ENCODE results near the gene RABL6.

DNA sequence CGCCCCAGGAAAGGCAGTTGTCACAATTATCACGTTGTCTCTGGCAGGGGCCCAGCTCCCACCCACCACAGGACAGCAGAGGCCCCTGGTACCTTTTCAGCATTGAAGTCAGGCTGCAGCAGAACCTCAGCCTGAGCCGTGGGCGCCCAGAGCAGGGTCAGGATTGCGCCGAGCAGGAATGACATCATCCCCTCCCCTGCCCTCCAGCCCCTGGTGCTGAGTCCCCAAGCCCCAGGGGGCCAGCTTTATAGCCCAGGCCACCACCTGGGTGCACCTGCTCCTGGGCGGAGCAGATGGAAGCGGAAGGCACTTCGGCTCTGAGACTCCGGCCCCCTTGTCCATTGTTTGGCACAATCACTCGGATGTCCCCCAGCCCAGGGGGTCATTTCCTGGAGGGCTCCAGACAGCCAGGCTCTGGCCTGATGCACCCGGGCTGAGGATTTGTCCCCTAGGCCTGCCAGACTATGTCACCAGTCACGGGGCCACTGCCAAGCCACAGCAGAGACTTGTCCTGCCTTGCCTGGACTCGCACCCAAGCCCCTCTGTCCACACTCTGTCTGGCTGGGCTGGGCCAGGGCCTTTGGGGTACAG is 43.4 kb upstream of the RABL6 start, which contains the start of gene LCN15:
- TF ChIP-seq, protein P1, sequence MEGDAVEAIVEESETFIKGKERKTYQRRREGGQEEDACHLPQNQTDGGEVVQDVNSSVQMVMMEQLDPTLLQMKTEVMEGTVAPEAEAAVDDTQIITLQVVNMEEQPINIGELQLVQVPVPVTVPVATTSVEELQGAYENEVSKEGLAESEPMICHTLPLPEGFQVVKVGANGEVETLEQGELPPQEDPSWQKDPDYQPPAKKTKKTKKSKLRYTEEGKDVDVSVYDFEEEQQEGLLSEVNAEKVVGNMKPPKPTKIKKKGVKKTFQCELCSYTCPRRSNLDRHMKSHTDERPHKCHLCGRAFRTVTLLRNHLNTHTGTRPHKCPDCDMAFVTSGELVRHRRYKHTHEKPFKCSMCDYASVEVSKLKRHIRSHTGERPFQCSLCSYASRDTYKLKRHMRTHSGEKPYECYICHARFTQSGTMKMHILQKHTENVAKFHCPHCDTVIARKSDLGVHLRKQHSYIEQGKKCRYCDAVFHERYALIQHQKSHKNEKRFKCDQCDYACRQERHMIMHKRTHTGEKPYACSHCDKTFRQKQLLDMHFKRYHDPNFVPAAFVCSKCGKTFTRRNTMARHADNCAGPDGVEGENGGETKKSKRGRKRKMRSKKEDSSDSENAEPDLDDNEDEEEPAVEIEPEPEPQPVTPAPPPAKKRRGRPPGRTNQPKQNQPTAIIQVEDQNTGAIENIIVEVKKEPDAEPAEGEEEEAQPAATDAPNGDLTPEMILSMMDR (IDR thresholded peaks at IDR 0.05), result no peak
- TF ChIP-seq POLR2A (IDR thresholded peaks at IDR 0.05), result no peak
